GM23338 (cell line): Measurements from ENCODE around the gene TRIM32. TPM values are rescaled to one million over a fixed set of nuclear protein-coding genes. Genes with fewer than 3 reads are reported as not detected.

ENCODE experiments used
- ATAC-seq: fragments of 200-7000 bp; cut with Tn5 transposase; 3 replicates; pipeline ENCODE4 v1.9.1; 2020
- DNase-seq: peaks from one replicate; pipeline ENCODE4 v3.0.0-alpha.2; 2015; ENCODE audit warnings: low spot score
- H2AFZ ChIP-seq: fragments of 200-600 bp; sonication (generic); 2 replicates; pipeline ENCODE4 v1.8.0; 2016; ENCODE audit warnings: antibody characterized with exemption, mild to moderate bottlenecking, moderate library complexity
- H3F3A ChIP-seq: fragments of 200-600 bp; sonication (generic); replicated peaks from 2 replicates; pipeline ENCODE4 v1.8.0; 2017; ENCODE audit warnings: antibody characterized with exemption, mixed run types, low read depth
- H3K27ac ChIP-seq: fragments of 200-600 bp; sonication (generic); 2 replicates; pipeline ENCODE4 v1.6.1; 2016; ENCODE audit warnings: low read depth
- H3K27me3 ChIP-seq: fragments of 200-600 bp; sonication (generic); 2 replicates; pipeline ENCODE4 v1.8.0; 2016; ENCODE audit warnings: mild to moderate bottlenecking, mixed run types, moderate library complexity; ENCODE audit not compliant: insufficient read depth
- H3K36me3 ChIP-seq: fragments of 200-600 bp; sonication (generic); 2 replicates; pipeline ENCODE4 v1.8.0; 2016; ENCODE audit warnings: mild to moderate bottlenecking; ENCODE audit not compliant: insufficient read depth
- H3K4me1 ChIP-seq: fragments of 200-600 bp; sonication (generic); 2 replicates; pipeline ENCODE4 v1.8.0; 2016; ENCODE audit warnings: mild to moderate bottlenecking, moderate library complexity; ENCODE audit not compliant: insufficient read depth
- H3K4me2 ChIP-seq: fragments of 200-600 bp; sonication (generic); 2 replicates; pipeline ENCODE4 v1.7.1; 2017; ENCODE audit warnings: mixed run types
- H3K4me3 ChIP-seq: fragments of 200-600 bp; sonication (generic); 2 replicates; pipeline ENCODE4 v1.6.1; 2016; ENCODE audit warnings: mixed run types
- H3K79me2 ChIP-seq: fragments of 200-600 bp; sonication (generic); replicated peaks from 2 replicates; pipeline ENCODE4 v1.8.0; 2017; ENCODE audit warnings: mild to moderate bottlenecking; ENCODE audit not compliant: insufficient read depth
- H3K9me2 ChIP-seq: fragments of 200-600 bp; sonication (generic); 2 replicates; pipeline ENCODE4 v1.8.0; 2017; ENCODE audit not compliant: insufficient read depth
- H4K20me1 ChIP-seq: fragments of 200-600 bp; sonication (generic); replicated peaks from 2 replicates; pipeline ENCODE4 v1.8.0; 2017; ENCODE audit warnings: mild to moderate bottlenecking; ENCODE audit not compliant: insufficient read depth
- H3K27ac Mint-ChIP-seq: 2 replicates; pipeline ENCODE4 v1.8.0; 2020; ENCODE audit warnings: inconsistent platforms, mild to moderate bottlenecking, moderate library complexity, mixed read lengths
- H3K27me3 Mint-ChIP-seq: 3 replicates; pipeline ENCODE4 v1.8.0; 2022; ENCODE audit warnings: low read depth, mild to moderate bottlenecking, moderate library complexity, mixed read lengths, inconsistent platforms; ENCODE audit not compliant: insufficient read depth, poor library complexity
- H3K36me3 Mint-ChIP-seq: 3 replicates; pipeline ENCODE4 v1.8.0; 2021; ENCODE audit warnings: low read depth, mild to moderate bottlenecking, inconsistent platforms, moderate library complexity, mixed read lengths
- H3K4me1 Mint-ChIP-seq: 3 replicates; pipeline ENCODE4 v1.8.0; 2020; ENCODE audit warnings: mild to moderate bottlenecking, inconsistent platforms, mixed read lengths
- H3K4me3 Mint-ChIP-seq: 3 replicates; pipeline ENCODE4 v1.8.0; 2021; ENCODE audit warnings: moderate library complexity, mild to moderate bottlenecking, inconsistent platforms, mixed read lengths
- H3K9me3 Mint-ChIP-seq: 3 replicates; pipeline ENCODE4 v1.8.0; 2020; ENCODE audit warnings: moderate library complexity, mild to moderate bottlenecking, inconsistent platforms, mixed read lengths
- NANOG ChIP-seq: IDR thresholded peaks from 2 replicates; pipeline ENCODE4 v1.6.1; 2016; ENCODE audit warnings: antibody characterized with exemption, borderline replicate concordance
- POLR2AphosphoS5 ChIP-seq: IDR thresholded peaks from 2 replicates; pipeline ENCODE4 v1.6.1; 2016; ENCODE audit warnings: antibody characterized with exemption, low read depth
- polyA plus RNA-seq: library from polyadenylated mRNA; unstranded; fragments of >200 nt; fragmentation: Nextera tagmentation; extraction: Ambion mirVana; gene quantifications from 2 replicates; pipeline ENCODE4 v1.2.1, GENCODE V29; 2016
- total RNA-seq: library from RNA; depleted of rRNA; stranded (reverse); fragments of >200 nt; shearing (Covaris generic); gene quantifications from 2 replicates; pipeline ENCODE4 v1.2.3, GENCODE V29; 2014
- TF ChIP-seq, protein P1 (sequence below), 2 experiments: fragments of 200-600 bp in 1 of 2; sonication (generic) in 1 of 2; conservative IDR thresholded peaks; 2 replicates each; pipeline versions ENCODE4 v1.5.1 to v1.6.1; 2016 to 2017; ENCODE audit warnings: antibody characterized with exemption in 2 of 2, low read depth in 2 of 2, mild to moderate bottlenecking in 2 of 2, moderate library complexity in 1 of 2
- TF ChIP-seq, protein P2 (sequence below): IDR thresholded peaks from one replicate; pipeline ENCODE4 v1.6.1; 2018; ENCODE audit warnings: antibody characterized with exemption; ENCODE audit not compliant: unreplicated experiment

Gene TRIM32
- total and polyA plus RNA-seq, 2 experiments from 2014 or later = 6.7 to 16.3 TPM

DNA sequence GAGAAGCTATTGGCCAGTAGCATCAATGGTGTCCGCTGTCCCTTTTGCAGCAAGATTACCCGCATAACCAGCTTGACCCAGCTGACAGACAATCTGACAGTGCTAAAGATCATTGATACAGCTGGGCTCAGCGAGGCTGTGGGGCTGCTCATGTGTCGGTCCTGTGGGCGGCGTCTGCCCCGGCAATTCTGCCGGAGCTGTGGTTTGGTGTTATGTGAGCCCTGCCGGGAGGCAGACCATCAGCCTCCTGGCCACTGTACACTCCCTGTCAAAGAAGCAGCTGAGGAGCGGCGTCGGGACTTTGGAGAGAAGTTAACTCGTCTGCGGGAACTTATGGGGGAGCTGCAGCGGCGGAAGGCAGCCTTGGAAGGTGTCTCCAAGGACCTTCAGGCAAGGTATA, 10.8 kb downstream of the TRIM32 start (continued):
- TF ChIP-seq, protein P1, sequence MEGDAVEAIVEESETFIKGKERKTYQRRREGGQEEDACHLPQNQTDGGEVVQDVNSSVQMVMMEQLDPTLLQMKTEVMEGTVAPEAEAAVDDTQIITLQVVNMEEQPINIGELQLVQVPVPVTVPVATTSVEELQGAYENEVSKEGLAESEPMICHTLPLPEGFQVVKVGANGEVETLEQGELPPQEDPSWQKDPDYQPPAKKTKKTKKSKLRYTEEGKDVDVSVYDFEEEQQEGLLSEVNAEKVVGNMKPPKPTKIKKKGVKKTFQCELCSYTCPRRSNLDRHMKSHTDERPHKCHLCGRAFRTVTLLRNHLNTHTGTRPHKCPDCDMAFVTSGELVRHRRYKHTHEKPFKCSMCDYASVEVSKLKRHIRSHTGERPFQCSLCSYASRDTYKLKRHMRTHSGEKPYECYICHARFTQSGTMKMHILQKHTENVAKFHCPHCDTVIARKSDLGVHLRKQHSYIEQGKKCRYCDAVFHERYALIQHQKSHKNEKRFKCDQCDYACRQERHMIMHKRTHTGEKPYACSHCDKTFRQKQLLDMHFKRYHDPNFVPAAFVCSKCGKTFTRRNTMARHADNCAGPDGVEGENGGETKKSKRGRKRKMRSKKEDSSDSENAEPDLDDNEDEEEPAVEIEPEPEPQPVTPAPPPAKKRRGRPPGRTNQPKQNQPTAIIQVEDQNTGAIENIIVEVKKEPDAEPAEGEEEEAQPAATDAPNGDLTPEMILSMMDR (conservative IDR thresholded peaks at IDR 0.05; ENCODE audit: low read depth in 2 of 2) = no peak
- TF ChIP-seq POLR2AphosphoS5 = no peak
- no peak for TF ChIP-seq NANOG
- TF ChIP-seq, protein P2, sequence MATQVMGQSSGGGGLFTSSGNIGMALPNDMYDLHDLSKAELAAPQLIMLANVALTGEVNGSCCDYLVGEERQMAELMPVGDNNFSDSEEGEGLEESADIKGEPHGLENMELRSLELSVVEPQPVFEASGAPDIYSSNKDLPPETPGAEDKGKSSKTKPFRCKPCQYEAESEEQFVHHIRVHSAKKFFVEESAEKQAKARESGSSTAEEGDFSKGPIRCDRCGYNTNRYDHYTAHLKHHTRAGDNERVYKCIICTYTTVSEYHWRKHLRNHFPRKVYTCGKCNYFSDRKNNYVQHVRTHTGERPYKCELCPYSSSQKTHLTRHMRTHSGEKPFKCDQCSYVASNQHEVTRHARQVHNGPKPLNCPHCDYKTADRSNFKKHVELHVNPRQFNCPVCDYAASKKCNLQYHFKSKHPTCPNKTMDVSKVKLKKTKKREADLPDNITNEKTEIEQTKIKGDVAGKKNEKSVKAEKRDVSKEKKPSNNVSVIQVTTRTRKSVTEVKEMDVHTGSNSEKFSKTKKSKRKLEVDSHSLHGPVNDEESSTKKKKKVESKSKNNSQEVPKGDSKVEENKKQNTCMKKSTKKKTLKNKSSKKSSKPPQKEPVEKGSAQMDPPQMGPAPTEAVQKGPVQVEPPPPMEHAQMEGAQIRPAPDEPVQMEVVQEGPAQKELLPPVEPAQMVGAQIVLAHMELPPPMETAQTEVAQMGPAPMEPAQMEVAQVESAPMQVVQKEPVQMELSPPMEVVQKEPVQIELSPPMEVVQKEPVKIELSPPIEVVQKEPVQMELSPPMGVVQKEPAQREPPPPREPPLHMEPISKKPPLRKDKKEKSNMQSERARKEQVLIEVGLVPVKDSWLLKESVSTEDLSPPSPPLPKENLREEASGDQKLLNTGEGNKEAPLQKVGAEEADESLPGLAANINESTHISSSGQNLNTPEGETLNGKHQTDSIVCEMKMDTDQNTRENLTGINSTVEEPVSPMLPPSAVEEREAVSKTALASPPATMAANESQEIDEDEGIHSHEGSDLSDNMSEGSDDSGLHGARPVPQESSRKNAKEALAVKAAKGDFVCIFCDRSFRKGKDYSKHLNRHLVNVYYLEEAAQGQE = no peak

DNA sequence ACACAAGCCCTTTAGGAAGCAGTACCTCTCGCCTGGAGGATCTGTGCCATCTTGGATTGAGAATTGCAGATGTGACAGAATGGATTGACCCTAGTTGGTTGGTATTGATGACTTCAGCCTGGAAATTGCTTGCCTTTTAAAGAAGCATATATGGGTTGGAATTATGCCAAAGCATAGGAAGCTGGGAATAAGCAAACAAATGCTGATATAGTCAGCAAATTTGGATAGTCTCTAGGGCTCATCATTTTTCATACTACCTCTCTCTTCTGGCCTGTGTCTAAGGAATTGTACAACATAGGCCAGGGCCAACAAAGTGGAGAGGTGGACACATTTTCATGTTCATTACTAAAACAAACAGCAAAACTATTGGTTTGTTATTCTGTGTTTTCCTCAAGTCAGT, 13.2 kb downstream of the TRIM32 start:
- H3K4me3 ChIP-seq = no peak overlapping the region
- no peak overlapping the region for H3K27ac ChIP-seq
- Mint-ChIP-seq H3K9me3 (no peaks in the 10 kb centered on the region; the same call in 2 of the 3 replicates), H3K36me3 (peaks cover 24% of the 10 kb centered on the region), H3K27ac (no peak overlapping the region), H3K4me3 (no peak overlapping the region), H3K27me3 (peaks cover 1% of the 10 kb centered on the region), H3K4me1 (peaks cover 10% of the 10 kb centered on the region; the same call in 2 of the 3 replicates)
- no peak overlapping the region for H3K4me2 ChIP-seq
- peaks cover 10% of the 10 kb centered on the region; the same call in 1 of the 2 replicates for H3K36me3 ChIP-seq
- H3K79me2 ChIP-seq = peaks cover 6% of the 10 kb centered on the region
- peaks cover 14% of the 10 kb centered on the region; the same call in 1 of the 2 replicates for H4K20me1 ChIP-seq
- no peak overlapping the region for H2AFZ ChIP-seq
- H3K4me1 ChIP-seq = peaks cover 6% of the 10 kb centered on the region; the same call in 1 of the 2 replicates
- ATAC-seq (no peak), DNase-seq (no peak)
- H3F3A ChIP-seq = no peaks in the 10 kb centered on the region
- H3K27me3 ChIP-seq = no peaks in the 10 kb centered on the region
- H3K9me2 ChIP-seq = no peaks in the 10 kb centered on the region
- TF ChIP-seq, protein P2 = no peak
